Astrocyte (in vitro differentiated cells and primary cell): ENCODE measurements around the gene CCL28. TPM values are rescaled to one million over a fixed set of nuclear protein-coding genes. Genes with fewer than 3 reads are reported as not detected.

Experiments used
- DNase-seq: peaks from one replicate; pipeline ENCODE4 v3.0.0-alpha.2; 2010; ENCODE audit warnings: low read depth
- FAIRE-seq: peaks from 2 replicates; lab custom pipeline; 2011; peaks lifted over from hg19 to GRCh38; lab: Jason Lieb, UNC
- H2AFZ ChIP-seq: 2 replicates; pipeline ENCODE4 v1.6.0; 2012; ENCODE audit warnings: low read depth, low read length, inconsistent platforms
- H3K27ac ChIP-seq: 2 replicates; pipeline ENCODE4 v1.5.1; 2011; ENCODE audit warnings: low read depth, low read length, inconsistent platforms
- H3K27me3 ChIP-seq: 2 replicates; pipeline ENCODE4 v1.6.0; 2011; ENCODE audit warnings: low read length, inconsistent platforms; ENCODE audit not compliant: insufficient read depth
- H3K36me3 ChIP-seq: 2 replicates; pipeline ENCODE4 v1.5.1; 2011; ENCODE audit warnings: low read length, inconsistent platforms; ENCODE audit not compliant: insufficient read depth
- H3K4me1 ChIP-seq: 2 replicates; pipeline ENCODE4 v1.5.1; 2011; ENCODE audit warnings: low read length, inconsistent platforms; ENCODE audit not compliant: insufficient read depth
- H3K4me2 ChIP-seq: 2 replicates; pipeline ENCODE4 v1.6.0; 2012; ENCODE audit warnings: low read length, inconsistent platforms
- H3K4me3 ChIP-seq: 2 replicates; pipeline ENCODE4 v1.5.1; 2011; ENCODE audit warnings: low read depth, mild to moderate bottlenecking, low read length, inconsistent platforms; ENCODE audit not compliant: insufficient read depth
- H3K79me2 ChIP-seq: 2 replicates; pipeline ENCODE4 v1.6.0; 2012; ENCODE audit warnings: mild to moderate bottlenecking, low read length, inconsistent platforms; ENCODE audit not compliant: insufficient read depth
- H3K9ac ChIP-seq: 2 replicates; pipeline ENCODE4 v1.6.0; 2012; ENCODE audit warnings: mild to moderate bottlenecking, low read length, inconsistent platforms
- H3K9me3 ChIP-seq: 2 replicates; pipeline ENCODE4 v1.5.1; 2012; ENCODE audit warnings: low read depth, mild to moderate bottlenecking, low read length, inconsistent platforms; ENCODE audit not compliant: insufficient read depth
- H4K20me1 ChIP-seq: 2 replicates; pipeline ENCODE4 v1.6.0; 2012; ENCODE audit warnings: low read length, inconsistent platforms; ENCODE audit not compliant: insufficient read depth
- H3K27ac Mint-ChIP-seq: one replicate; pipeline ENCODE4 v1.8.0; 2021; ENCODE audit warnings: mild to moderate bottlenecking, mixed read lengths; ENCODE audit not compliant: unreplicated experiment
- H3K27me3 Mint-ChIP-seq: one replicate; pipeline ENCODE4 v1.8.0; 2021; ENCODE audit warnings: low read depth, mixed read lengths; ENCODE audit not compliant: unreplicated experiment
- H3K36me3 Mint-ChIP-seq: one replicate; pipeline ENCODE4 v1.8.0; 2021; ENCODE audit warnings: low read depth, mixed read lengths; ENCODE audit not compliant: unreplicated experiment
- H3K4me1 Mint-ChIP-seq: one replicate; pipeline ENCODE4 v1.8.0; 2021; ENCODE audit warnings: low read depth, mixed read lengths; ENCODE audit not compliant: unreplicated experiment
- H3K4me3 Mint-ChIP-seq: one replicate; pipeline ENCODE4 v1.8.0; 2021; ENCODE audit warnings: mild to moderate bottlenecking, moderate library complexity, mixed read lengths; ENCODE audit not compliant: unreplicated experiment
- H3K9me3 Mint-ChIP-seq: one replicate; pipeline ENCODE4 v1.8.0; 2021; ENCODE audit warnings: mild to moderate bottlenecking, mixed read lengths; ENCODE audit not compliant: unreplicated experiment
- CTCF ChIP-seq: IDR thresholded peaks from 2 replicates; pipeline ENCODE4 v1.5.1; 2011; ENCODE audit warnings: low read depth, mild to moderate bottlenecking, inconsistent platforms, low read length, moderate library complexity; ENCODE audit not compliant: insufficient read depth
- EZH2 ChIP-seq: IDR thresholded peaks from 2 replicates; pipeline ENCODE4 v1.6.1; 2012; ENCODE audit warnings: mild to moderate bottlenecking, low read length, inconsistent platforms; ENCODE audit not compliant: insufficient read depth
- total RNA-seq: library from RNA; stranded (reverse); gene quantifications from 2 replicates; pipeline ENCODE4 v1.2.1, GENCODE V29; 2021

CCL28 gene
- total RNA-seq, 1 donor from 2014 or later = 0.16 TPM

- Histone ChIP-seq H3K27ac (no peak overlapping the region), H3K4me1 (no peaks in the 10 kb centered on the region), H3K27me3 (no peaks in the 10 kb centered on the region), H3K79me2 (no peaks in the 10 kb centered on the region), H4K20me1 (no peaks in the 10 kb centered on the region), H3K4me3 (no peak overlapping the region), H3K4me2 (no peak overlapping the region), H3K36me3 (no peaks in the 10 kb centered on the region), H3K9me3 (no peaks in the 10 kb centered on the region), H3K9ac (no peak overlapping the region), H2AFZ (no peak overlapping the region)
- no peak overlapping the region for H3K4me3 Mint-ChIP-seq
- no peaks in the 10 kb centered on the region for H3K36me3 Mint-ChIP-seq
- DNase-seq (no peak), FAIRE-seq (no peak)
- H3K4me1 Mint-ChIP-seq = peaks cover 4% of the 10 kb centered on the region
- TF ChIP-seq EZH2 (no peak), CTCF (no peak)
- no peak overlapping the region for H3K27ac Mint-ChIP-seq
- no peaks in the 10 kb centered on the region for H3K9me3 Mint-ChIP-seq
- H3K27me3 Mint-ChIP-seq = peaks cover 6% of the 10 kb centered on the region
These were observed 453 bp upstream of the CCL28 start for GRCh38 chr5:43412644-43413043.

GRCh38 chr5:43411495-43411894 lies 696 bp downstream of the CCL28 start:
- Histone ChIP-seq H2AFZ (no peak overlapping the region), H3K9me3 (no peaks in the 10 kb centered on the region), H3K27ac (no peak overlapping the region), H3K4me1 (no peaks in the 10 kb centered on the region), H4K20me1 (no peaks in the 10 kb centered on the region), H3K4me2 (no peak overlapping the region), H3K79me2 (no peaks in the 10 kb centered on the region), H3K36me3 (no peaks in the 10 kb centered on the region), H3K9ac (no peak overlapping the region), H3K27me3 (no peaks in the 10 kb centered on the region), H3K4me3 (no peak overlapping the region)
- Mint-ChIP-seq H3K27ac (no peak overlapping the region), H3K9me3 (peaks cover 6% of the 10 kb centered on the region), H3K27me3 (peaks cover 8% of the 10 kb centered on the region), H3K36me3 (no peaks in the 10 kb centered on the region), H3K4me3 (no peak overlapping the region), H3K4me1 (peaks cover 4% of the 10 kb centered on the region)
- DNase-seq (no peak), FAIRE-seq (no peak)
- no peak for TF ChIP-seq CTCF
- no peak for TF ChIP-seq EZH2

- Histone ChIP-seq H3K4me2 (no peak overlapping the region), H3K4me3 (no peak overlapping the region), H3K36me3 (no peaks in the 10 kb centered on the region), H3K9me3 (no peaks in the 10 kb centered on the region), H3K79me2 (no peaks in the 10 kb centered on the region), H2AFZ (no peak overlapping the region), H3K27ac (no peak overlapping the region), H3K9ac (no peak overlapping the region), H3K4me1 (no peaks in the 10 kb centered on the region), H3K27me3 (no peaks in the 10 kb centered on the region), H4K20me1 (no peaks in the 10 kb centered on the region)
- no peak overlapping the region for H3K27ac Mint-ChIP-seq
- FAIRE-seq (no peak), DNase-seq (no peak)
- peaks cover 4% of the 10 kb centered on the region for H3K4me1 Mint-ChIP-seq
- H3K9me3 Mint-ChIP-seq = peaks cover 9% of the 10 kb centered on the region
- H3K36me3 Mint-ChIP-seq = no peaks in the 10 kb centered on the region
- H3K27me3 Mint-ChIP-seq = peaks cover 9% of the 10 kb centered on the region
- no peak overlapping the region for H3K4me3 Mint-ChIP-seq
- no peak for TF ChIP-seq EZH2
- no peak for TF ChIP-seq CTCF
These were observed 1.8 kb downstream of the CCL28 start for GRCh38 chr5:43410414-43410813.
